ENCODE results near the gene G6PC3.

DNA sequence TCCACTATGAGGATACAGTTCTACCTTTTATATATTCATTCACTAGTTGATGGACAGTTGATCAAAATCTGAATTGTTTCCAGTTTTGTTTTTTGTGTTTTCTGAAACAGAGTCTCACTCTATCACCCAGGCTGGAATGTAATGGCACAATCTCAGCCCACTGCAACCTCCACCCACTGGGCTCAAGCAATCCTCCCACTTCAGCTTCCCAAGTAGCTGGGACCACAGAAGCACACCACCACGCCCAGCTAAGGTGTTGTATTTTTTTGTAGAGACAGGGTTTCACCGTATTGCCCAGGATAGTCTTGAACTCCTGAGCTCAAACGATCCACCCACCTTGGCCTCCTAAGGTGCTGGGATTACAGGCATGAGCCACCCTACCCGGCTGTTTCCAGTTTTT is 25.0 kb upstream of the G6PC3 start:
- TF ChIP-seq, protein P1, sequence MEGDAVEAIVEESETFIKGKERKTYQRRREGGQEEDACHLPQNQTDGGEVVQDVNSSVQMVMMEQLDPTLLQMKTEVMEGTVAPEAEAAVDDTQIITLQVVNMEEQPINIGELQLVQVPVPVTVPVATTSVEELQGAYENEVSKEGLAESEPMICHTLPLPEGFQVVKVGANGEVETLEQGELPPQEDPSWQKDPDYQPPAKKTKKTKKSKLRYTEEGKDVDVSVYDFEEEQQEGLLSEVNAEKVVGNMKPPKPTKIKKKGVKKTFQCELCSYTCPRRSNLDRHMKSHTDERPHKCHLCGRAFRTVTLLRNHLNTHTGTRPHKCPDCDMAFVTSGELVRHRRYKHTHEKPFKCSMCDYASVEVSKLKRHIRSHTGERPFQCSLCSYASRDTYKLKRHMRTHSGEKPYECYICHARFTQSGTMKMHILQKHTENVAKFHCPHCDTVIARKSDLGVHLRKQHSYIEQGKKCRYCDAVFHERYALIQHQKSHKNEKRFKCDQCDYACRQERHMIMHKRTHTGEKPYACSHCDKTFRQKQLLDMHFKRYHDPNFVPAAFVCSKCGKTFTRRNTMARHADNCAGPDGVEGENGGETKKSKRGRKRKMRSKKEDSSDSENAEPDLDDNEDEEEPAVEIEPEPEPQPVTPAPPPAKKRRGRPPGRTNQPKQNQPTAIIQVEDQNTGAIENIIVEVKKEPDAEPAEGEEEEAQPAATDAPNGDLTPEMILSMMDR (IDR thresholded peaks at IDR 0.05; ENCODE audit: insufficient read depth, low read length): no peak
- TF ChIP-seq POLR2AphosphoS5 (IDR thresholded peaks at IDR 0.05; ENCODE audit: low read depth) (no peak), SPI1 (IDR thresholded peaks at IDR 0.05; ENCODE audit: borderline replicate concordance, low read depth) (no peak), GABPA (IDR thresholded peaks at IDR 0.05; ENCODE audit: low read depth) (no peak)
- TF ChIP-seq, protein P2, sequence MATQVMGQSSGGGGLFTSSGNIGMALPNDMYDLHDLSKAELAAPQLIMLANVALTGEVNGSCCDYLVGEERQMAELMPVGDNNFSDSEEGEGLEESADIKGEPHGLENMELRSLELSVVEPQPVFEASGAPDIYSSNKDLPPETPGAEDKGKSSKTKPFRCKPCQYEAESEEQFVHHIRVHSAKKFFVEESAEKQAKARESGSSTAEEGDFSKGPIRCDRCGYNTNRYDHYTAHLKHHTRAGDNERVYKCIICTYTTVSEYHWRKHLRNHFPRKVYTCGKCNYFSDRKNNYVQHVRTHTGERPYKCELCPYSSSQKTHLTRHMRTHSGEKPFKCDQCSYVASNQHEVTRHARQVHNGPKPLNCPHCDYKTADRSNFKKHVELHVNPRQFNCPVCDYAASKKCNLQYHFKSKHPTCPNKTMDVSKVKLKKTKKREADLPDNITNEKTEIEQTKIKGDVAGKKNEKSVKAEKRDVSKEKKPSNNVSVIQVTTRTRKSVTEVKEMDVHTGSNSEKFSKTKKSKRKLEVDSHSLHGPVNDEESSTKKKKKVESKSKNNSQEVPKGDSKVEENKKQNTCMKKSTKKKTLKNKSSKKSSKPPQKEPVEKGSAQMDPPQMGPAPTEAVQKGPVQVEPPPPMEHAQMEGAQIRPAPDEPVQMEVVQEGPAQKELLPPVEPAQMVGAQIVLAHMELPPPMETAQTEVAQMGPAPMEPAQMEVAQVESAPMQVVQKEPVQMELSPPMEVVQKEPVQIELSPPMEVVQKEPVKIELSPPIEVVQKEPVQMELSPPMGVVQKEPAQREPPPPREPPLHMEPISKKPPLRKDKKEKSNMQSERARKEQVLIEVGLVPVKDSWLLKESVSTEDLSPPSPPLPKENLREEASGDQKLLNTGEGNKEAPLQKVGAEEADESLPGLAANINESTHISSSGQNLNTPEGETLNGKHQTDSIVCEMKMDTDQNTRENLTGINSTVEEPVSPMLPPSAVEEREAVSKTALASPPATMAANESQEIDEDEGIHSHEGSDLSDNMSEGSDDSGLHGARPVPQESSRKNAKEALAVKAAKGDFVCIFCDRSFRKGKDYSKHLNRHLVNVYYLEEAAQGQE (IDR thresholded peaks at IDR 0.05; ENCODE audit: insufficient replicate concordance, low read depth): no peak
